ENCODE measurements around the gene FCER1G. TPM values are rescaled to one million over a fixed set of nuclear protein-coding genes. Genes with fewer than 3 reads are reported as not detected.
"Not testable (repeated sequence)": the region's sequence is repeated elsewhere in the genome, so short reads cannot be mapped to it uniquely, and the experiment has no call there.

The FCER1G gene
- polyA plus RNA-seq, 3 donors, result 2,686 to 4,191 (median 2,715) TPM

DNA sequence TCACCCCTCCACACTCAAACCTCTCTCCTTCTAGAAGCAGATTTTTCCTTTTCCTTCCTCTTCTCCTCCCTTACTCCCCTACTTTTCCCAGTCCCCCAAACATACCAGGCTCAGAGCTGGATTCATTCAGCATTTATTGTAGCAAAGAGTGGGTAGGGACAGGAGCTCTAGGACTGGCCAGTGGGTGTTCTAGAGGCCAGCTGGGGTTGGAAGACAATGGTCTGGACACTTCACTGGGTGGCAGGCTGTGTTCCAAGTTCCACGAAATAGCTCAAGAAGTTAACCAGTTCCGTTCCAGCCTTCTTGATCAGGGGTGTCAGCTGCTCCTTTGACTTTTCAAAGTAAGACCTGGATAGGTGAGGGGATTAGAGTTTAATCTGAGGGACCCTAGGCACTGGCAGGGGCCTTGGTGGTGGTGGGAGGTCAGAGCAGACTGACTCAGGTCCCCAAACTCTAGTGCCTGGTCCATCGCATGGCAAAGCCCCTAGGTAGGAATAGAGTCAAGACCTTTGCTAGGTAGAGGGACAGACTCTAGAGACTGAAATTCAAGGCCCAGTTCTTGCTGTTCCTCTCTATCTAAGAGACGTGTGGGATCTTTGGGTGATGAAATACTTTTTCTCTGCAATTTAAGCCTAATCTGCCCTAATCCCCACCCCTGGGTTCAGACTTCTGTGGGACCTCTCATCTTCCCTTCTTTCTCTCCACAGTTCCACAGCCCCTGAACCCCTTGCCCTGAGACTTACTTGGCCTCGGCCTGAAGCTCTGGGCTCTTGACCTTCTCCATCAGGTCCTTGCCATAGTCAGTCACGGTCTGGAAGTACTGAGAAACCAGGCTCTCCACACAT, 7.3 kb downstream of the FCER1G start:
- H4K20me1 ChIP-seq (ENCODE audit: insufficient read depth, low read length), result peaks cover 61% of the 10 kb centered on the region
- no peak overlapping the region for H3K4me3 ChIP-seq (replicated peaks in 1 of 3; ENCODE audit: low read depth in 2 of 3, low read length in 3 of 3)
- peaks cover 55 to 61% of the 10 kb centered on the region in 2 donors for H3K36me3 Mint-ChIP-seq
- H3K9me3 ChIP-seq (replicated peaks in 1 of 2; ENCODE audit: control insufficient read depth in 1 of 2, insufficient read depth in 1 of 2, low read length in 2 of 2), result no peaks in the 10 kb centered on the region
- peaks cover 0 to 3% (median 1%) of the 10 kb centered on the region in 3 donors for H3K27me3 Mint-ChIP-seq (ENCODE audit: low read depth in 3 of 3)
- H3K79me2 ChIP-seq (ENCODE audit: insufficient read depth, low read length), result peaks cover 37% of the 10 kb centered on the region
- peak overlapping the region; percentile 12 to 37 for H3K27ac ChIP-seq (ENCODE audit: low read depth in 1 of 2, low read length in 2 of 2)
- peaks cover 26 to 57% of the 10 kb centered on the region in 2 donors for H3K36me3 ChIP-seq (replicated peaks in 1 of 2; ENCODE audit: control insufficient read depth in 1 of 2, insufficient read depth in 2 of 2, low read length in 2 of 2)
- peaks cover 76% of the 10 kb centered on the region for H3K4me1 Mint-ChIP-seq
- WGBS (ENCODE audit: insufficient coverage), result 93% methylated on average over 4 of the region's 6 CpGs
- no peak overlapping the region for H3K4me3 Mint-ChIP-seq
- TF ChIP-seq, protein P1, sequence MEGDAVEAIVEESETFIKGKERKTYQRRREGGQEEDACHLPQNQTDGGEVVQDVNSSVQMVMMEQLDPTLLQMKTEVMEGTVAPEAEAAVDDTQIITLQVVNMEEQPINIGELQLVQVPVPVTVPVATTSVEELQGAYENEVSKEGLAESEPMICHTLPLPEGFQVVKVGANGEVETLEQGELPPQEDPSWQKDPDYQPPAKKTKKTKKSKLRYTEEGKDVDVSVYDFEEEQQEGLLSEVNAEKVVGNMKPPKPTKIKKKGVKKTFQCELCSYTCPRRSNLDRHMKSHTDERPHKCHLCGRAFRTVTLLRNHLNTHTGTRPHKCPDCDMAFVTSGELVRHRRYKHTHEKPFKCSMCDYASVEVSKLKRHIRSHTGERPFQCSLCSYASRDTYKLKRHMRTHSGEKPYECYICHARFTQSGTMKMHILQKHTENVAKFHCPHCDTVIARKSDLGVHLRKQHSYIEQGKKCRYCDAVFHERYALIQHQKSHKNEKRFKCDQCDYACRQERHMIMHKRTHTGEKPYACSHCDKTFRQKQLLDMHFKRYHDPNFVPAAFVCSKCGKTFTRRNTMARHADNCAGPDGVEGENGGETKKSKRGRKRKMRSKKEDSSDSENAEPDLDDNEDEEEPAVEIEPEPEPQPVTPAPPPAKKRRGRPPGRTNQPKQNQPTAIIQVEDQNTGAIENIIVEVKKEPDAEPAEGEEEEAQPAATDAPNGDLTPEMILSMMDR (IDR thresholded peaks at IDR 0.05), result no peak
- no peak overlapping the region for H3K9ac ChIP-seq (ENCODE audit: insufficient read depth, low read length, poor library complexity, severe bottlenecking)
- no peaks in the 10 kb centered on the region for H3K27me3 ChIP-seq (ENCODE audit: control insufficient read depth in 2 of 2, insufficient read depth in 2 of 2, low read length in 2 of 2)
- H3K4me2 ChIP-seq (replicated peaks; ENCODE audit: extremely low read depth, low read length, poor library complexity, severe bottlenecking), result no peak overlapping the region
- intact Hi-C loops (cut with micrococcal nuclease), result no loop called here
- no peak overlapping the region for H2AFZ ChIP-seq (ENCODE audit: insufficient read depth, low read depth, low read length, poor library complexity, severe bottlenecking)
- H3K9me3 Mint-ChIP-seq, result peaks cover 0 to 2% (median 0%) of the 10 kb centered on the region in 7 donors
- DNase-seq, result no peak
- peaks cover 38 to 57% of the 10 kb centered on the region in 2 donors for H3K4me1 ChIP-seq (ENCODE audit: control insufficient read depth in 1 of 2, insufficient read depth in 2 of 2, low read length in 2 of 2)
- H3K27ac Mint-ChIP-seq, result peak overlapping the region; percentile 17 to 85 (median 58)

DNA sequence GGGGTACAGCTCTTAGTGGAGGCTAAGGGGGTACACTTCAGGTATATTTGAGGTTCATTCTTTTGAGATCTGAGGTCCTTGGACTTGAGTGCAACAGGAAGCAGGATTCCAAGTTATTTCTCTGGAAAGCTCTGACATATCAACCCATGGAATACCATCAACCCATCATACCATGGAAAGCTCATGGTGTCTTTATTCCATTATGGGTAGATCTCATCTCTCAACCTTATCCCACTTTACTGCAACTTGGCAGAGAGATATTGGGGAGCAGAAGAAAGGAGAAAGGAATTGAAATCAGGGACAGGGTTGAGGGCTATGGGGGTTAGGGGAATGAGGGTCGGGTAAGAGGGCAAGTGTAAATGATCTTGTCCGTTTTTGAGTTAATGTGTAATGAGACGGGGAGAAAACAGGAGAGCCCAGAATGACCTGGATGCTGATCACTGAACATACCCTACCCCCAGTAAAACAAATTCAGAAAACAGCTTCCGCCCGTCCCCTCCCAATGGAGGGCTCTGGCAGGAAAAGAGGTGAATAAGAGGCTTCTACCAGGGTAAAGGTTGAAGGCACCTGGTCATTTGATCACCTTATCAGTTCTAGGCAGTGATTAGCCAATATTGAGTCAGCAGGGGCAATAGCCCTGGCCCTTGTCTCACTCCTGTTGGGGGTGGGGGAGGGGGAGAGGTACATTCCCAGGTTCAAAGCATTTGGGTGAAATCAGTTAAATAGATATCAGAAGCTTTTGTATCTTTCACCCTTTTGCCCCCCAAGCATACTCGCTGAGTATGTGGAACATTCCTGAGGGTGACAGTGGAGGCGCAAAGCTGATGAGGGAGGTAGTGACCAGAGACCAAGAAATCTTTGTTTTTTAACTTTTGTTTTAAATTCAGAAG, 9.0 kb downstream of the FCER1G start:
- H3K79me2 ChIP-seq (ENCODE audit: insufficient read depth, low read length), result peaks cover 20% of the 10 kb centered on the region
- 100% methylated on average over 3 of the region's 7 CpGs for WGBS (ENCODE audit: insufficient coverage)
- peaks cover 73% of the 10 kb centered on the region for H3K4me1 Mint-ChIP-seq
- H3K4me2 ChIP-seq (replicated peaks; ENCODE audit: extremely low read depth, low read length, poor library complexity, severe bottlenecking), result no peak overlapping the region
- peaks cover 50 to 55% of the 10 kb centered on the region in 2 donors for H3K36me3 Mint-ChIP-seq
- H3K27me3 Mint-ChIP-seq (ENCODE audit: low read depth in 3 of 3), result peaks cover 0 to 5% (median 1%) of the 10 kb centered on the region in 3 donors
- H3K4me3 Mint-ChIP-seq, result no peak overlapping the region
- H3K27ac ChIP-seq (ENCODE audit: low read depth in 1 of 2, low read length in 2 of 2), result peak overlapping the region in 1 of 2 donors; percentile 37
- peaks cover 20 to 54% of the 10 kb centered on the region in 2 donors for H3K36me3 ChIP-seq (replicated peaks in 1 of 2; ENCODE audit: control insufficient read depth in 1 of 2, insufficient read depth in 2 of 2, low read length in 2 of 2)
- intact Hi-C loops (cut with micrococcal nuclease), result no loop called here
- H3K4me3 ChIP-seq (replicated peaks in 1 of 3; ENCODE audit: low read depth in 2 of 3, low read length in 3 of 3), result no peak overlapping the region
- H3K9me3 ChIP-seq (replicated peaks in 1 of 2; ENCODE audit: control insufficient read depth in 1 of 2, insufficient read depth in 1 of 2, low read length in 2 of 2), result no peaks in the 10 kb centered on the region
- no peak for DNase-seq
- peak overlapping the region in 5 of 7 donors; percentile 4 to 96 (median 79) for H3K27ac Mint-ChIP-seq
- H4K20me1 ChIP-seq (ENCODE audit: insufficient read depth, low read length), result peaks cover 49% of the 10 kb centered on the region
- H3K27me3 ChIP-seq (ENCODE audit: control insufficient read depth in 2 of 2, insufficient read depth in 2 of 2, low read length in 2 of 2), result no peaks in the 10 kb centered on the region
- no peak overlapping the region for H3K9ac ChIP-seq (ENCODE audit: insufficient read depth, low read length, poor library complexity, severe bottlenecking)
- H3K4me1 ChIP-seq (ENCODE audit: control insufficient read depth in 1 of 2, insufficient read depth in 2 of 2, low read length in 2 of 2), result peaks cover 32 to 51% of the 10 kb centered on the region in 2 donors
- H3K9me3 Mint-ChIP-seq, result peaks cover 0 to 2% (median 0%) of the 10 kb centered on the region in 7 donors
- H2AFZ ChIP-seq (ENCODE audit: insufficient read depth, low read depth, low read length, poor library complexity, severe bottlenecking), result no peak overlapping the region
- TF ChIP-seq, protein P1 (IDR thresholded peaks at IDR 0.05), result no peak

DNA sequence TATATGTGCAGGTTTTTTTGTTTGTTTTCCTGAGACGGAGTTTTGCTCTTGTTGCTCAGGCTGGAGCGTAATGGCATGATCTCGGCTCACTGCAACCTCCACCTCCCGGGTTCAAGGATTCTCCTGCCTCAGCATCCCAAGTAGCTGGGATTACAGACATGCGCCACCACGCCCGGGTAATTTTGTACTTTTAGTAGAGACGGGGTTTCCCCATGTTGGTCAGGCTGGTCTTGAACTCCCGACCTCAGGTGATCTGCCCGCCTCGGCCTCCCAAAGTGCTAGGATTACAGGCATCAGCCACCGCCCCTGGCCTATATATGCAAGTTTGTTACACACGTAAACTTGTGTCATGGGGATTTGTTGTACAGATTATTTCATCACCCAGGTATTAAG, 9.6 kb downstream of the FCER1G start:
- not testable (repeated sequence) for H3K27me3 ChIP-seq (ENCODE audit: control insufficient read depth in 2 of 2, insufficient read depth in 2 of 2, low read length in 2 of 2); H3K4me2 ChIP-seq (replicated peaks; ENCODE audit: extremely low read depth, low read length, poor library complexity, severe bottlenecking); H3K27me3 Mint-ChIP-seq (ENCODE audit: low read depth in 3 of 3); H3K9ac ChIP-seq (ENCODE audit: insufficient read depth, low read length, poor library complexity, severe bottlenecking); H3K9me3 Mint-ChIP-seq; DNase-seq; H2AFZ ChIP-seq (ENCODE audit: insufficient read depth, low read depth, low read length, poor library complexity, severe bottlenecking); H3K9me3 ChIP-seq (replicated peaks in 1 of 2; ENCODE audit: control insufficient read depth in 1 of 2, insufficient read depth in 1 of 2, low read length in 2 of 2); H3K4me3 Mint-ChIP-seq; H3K4me3 ChIP-seq (replicated peaks in 1 of 3; ENCODE audit: low read depth in 2 of 3, low read length in 3 of 3)
- peaks cover 32 to 45% of the 10 kb centered on the region in 2 donors for H3K4me1 ChIP-seq (ENCODE audit: control insufficient read depth in 1 of 2, insufficient read depth in 2 of 2, low read length in 2 of 2)
- intact Hi-C loops (cut with micrococcal nuclease), result loop anchor here in 1 of 2 donors (1.0 to 5.0 kb wide), 3 partner anchors 15 to 158 kb away; partner anchors contain the start of gene SDHC
- Mint-ChIP-seq H3K27ac (peak overlapping the region; percentile 88 to 99 (median 96)), H3K4me1 (peaks cover 68% of the 10 kb centered on the region), H3K36me3 (peaks cover 49 to 55% of the 10 kb centered on the region in 2 donors)
- 87% methylated on average over 3 of the region's 13 CpGs for WGBS (ENCODE audit: insufficient coverage)
- H3K79me2 ChIP-seq (ENCODE audit: insufficient read depth, low read length), result peaks cover 14% of the 10 kb centered on the region
- H4K20me1 ChIP-seq (ENCODE audit: insufficient read depth, low read length), result peaks cover 43% of the 10 kb centered on the region
- peaks cover 20 to 54% of the 10 kb centered on the region in 2 donors for H3K36me3 ChIP-seq (replicated peaks in 1 of 2; ENCODE audit: control insufficient read depth in 1 of 2, insufficient read depth in 2 of 2, low read length in 2 of 2)
- peak overlapping the region; percentile 57 to 77 for H3K27ac ChIP-seq (ENCODE audit: low read depth in 1 of 2, low read length in 2 of 2)
